GOT3 (cell line): ENCODE measurements around the gene ENTPD7.
"Not testable (repeated sequence)": the region's sequence is repeated elsewhere in the genome, so short reads cannot be mapped to it uniquely, and the experiment has no call there.

Experiments
- DNase-seq: peaks from one replicate; lab custom pipeline; 2025; ENCODE audit warnings: mixed read lengths; lab: John Stamatoyannopoulos, UW

The ENTPD7 gene, protein sequence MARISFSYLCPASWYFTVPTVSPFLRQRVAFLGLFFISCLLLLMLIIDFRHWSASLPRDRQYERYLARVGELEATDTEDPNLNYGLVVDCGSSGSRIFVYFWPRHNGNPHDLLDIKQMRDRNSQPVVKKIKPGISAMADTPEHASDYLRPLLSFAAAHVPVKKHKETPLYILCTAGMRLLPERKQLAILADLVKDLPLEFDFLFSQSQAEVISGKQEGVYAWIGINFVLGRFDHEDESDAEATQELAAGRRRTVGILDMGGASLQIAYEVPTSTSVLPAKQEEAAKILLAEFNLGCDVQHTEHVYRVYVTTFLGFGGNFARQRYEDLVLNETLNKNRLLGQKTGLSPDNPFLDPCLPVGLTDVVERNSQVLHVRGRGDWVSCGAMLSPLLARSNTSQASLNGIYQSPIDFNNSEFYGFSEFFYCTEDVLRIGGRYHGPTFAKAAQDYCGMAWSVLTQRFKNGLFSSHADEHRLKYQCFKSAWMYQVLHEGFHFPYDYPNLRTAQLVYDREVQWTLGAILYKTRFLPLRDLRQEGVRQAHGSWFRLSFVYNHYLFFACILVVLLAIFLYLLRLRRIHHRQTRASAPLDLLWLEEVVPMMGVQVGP

DNA sequence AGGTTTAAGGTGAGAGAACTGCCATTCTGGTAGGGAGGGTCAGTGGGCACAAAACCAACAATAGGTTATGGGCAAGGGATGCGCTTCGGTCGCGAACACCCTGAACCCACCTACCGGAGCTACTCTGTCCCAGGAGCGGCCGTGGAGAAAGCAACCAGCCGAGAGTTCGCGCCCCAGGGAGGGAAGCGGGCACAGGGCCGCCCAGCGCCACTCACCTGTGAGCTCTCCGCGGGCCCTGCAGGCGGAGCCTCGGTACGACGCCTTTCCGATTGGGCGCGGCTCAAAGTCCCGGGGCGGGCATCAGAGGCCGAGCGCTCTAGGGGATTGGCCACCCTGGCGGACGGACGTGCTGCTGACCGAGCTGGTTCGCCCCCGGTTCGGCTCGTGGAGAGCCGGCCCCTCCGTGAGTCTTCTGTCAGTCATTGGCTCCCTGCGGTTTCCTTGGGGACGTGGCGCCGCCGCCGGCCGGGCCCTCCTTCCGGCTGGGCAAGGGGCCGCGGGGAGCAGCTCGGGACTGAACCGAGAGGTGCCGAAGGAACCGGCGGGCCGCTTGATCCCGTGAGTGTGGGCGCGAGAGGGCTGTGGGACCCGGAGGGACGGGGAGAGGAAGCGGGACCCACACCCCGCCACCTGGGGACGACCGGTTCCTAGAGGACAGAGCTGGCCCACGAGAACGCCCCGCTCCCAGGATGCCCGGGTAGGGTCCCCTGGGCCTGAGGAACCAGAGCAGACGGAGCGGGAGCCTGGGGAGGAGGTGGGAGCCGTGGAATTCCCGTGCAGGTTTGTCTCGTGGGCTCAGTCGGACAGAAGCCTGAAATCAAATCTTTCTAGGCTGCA lies at the start of gene ENTPD7:
Gene ENTPD7 (plus strand): TSS at position 479 of the 837 bp plus-strand sequence. CDS start 448 bp downstream, outside the sequence.
- peak; percentile 81 for DNase-seq

DNA sequence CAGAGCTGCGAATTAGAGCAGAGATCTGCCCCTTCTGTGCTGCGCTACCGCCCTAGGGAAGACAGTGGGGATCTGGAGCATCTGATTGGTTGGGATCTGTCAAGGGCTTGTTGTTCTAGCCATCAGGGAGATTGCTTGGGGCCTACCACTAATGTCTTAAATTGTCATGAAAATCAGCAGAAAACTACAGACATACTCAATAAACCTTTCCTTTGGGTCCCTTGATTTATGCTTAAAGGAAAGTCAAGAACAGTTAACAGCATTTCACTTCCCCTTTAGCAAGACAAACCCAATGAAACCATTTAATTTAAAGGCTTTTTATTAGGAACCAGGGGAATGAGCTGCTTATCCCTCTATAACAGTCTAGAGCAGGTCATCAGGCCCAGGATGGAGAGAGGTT lies 49.1 kb upstream of the ENTPD7 start:
- no peak for DNase-seq

DNA sequence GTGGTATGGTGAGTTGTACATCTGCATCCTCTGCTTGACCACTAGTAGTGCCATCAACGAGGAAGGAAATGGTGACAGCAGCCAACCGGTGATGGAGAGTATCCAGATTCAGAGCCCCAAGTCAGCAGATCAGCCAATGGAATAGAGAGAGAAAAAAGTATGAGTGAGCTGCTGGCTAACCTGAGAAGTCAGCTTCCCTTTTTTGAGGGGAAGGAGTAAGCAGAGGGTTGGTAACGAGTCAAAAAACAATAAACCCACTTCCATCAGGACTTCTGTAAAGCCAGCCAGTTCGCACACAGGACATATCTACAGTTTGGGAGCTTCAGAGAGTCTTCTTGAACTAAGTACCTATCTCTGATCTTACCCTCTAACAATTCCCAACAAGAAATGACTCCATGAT lies 48.0 kb upstream of the ENTPD7 start:
- no peak for DNase-seq

DNA sequence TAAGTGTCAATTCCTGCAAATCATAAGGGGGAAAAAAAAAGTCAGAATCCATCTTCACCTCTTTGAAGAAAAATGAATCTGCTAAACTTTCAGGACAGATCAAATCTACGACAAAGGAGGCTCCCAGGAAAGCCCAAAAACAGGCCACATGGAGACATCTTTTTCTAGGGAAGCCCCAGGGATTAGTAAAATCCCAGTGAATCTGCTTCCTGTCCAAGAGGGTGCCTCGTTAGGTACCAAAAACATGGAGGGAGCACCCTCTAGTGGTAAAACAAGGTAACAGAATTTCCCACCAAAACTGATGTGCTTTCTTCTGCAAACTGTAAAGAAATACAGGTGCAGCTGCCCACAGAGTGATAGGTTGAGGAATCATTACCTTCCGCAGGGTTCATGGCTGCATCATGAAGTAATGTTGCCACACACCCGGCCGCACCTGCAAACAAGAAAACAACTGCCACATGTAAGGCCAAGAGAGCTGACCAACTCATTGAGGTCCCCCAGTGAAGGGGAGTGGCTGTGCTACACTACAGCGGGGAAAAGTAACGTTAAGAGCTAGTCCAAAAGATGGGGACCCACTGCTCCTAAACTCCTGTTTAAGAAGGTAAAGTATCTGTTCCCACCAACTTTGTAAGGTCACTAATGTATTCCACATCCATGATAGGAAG lies 47.0 kb upstream of the ENTPD7 start:
- no peak for DNase-seq

DNA sequence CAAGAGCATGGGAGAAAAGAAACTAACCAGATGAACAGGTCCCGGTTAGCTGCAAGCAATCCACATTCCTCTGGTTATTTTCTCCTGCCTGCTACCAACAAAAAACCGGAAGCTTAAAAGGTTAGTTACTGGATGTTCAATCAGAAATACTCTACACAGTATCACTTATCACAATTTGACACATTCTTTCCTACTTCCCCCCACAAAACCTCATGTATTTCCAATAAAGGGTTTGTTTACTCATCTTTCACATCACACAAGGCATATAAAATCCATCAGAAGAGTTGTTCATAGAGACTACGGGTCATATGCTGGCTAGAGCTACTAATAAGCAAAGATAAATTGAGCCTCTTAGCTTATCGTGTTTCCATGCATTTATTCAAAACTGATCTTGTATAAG lies 43.9 kb upstream of the ENTPD7 start:
- no peak for DNase-seq

DNA sequence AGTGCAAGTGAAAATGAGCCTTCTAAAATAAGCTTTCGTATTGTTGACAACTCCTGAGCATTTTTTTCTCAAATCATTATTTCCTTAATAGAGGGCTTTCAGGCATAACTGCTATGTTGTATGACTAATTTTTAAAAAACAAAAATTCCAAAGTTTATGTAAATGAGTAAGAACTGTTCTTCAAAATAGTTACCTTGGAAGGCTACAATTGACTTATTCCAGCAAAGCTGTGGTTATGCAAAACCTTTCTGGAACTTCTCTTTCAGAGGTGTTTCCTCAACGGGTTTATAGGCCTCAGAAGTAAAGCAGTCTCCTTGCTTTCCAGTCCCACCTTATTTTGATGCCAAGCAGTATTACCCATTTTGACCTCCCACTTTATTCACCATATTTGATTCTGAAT lies 41.6 kb upstream of the ENTPD7 start:
- DNase-seq: no peak

DNA sequence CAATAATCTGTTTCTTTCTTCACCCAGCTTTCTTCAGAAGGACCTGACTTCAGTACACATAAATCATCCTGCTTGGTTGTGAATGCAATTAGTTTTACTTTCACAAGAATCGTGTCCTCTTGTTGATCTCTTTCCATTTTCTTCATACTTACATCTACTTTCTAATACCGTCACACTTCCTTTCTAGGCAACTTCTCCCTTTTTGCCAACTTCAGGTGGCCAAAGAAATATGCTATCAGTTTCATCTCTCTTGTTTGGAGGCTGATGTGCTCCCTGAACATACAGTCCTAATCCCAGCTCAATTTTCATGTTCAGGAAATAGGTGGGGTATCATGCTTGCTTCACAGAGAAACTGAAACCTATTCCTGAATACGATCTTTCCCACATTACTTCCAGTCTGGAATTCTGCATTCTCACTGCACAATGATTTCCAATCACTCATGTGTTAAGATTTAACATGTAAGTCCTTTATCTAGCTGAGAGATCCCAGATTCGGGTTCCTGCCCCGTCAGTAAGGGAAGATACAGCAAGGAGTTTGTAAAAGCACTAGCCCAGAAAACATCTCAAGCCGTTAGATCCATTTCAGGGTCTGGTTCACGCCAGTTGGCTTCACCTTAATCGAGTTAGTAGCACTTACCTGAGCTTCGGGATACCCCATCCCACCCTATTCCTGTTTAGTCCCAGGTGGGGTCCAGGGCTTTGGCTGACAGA lies 40.1 kb upstream of the ENTPD7 start:
- no peak for DNase-seq

DNA sequence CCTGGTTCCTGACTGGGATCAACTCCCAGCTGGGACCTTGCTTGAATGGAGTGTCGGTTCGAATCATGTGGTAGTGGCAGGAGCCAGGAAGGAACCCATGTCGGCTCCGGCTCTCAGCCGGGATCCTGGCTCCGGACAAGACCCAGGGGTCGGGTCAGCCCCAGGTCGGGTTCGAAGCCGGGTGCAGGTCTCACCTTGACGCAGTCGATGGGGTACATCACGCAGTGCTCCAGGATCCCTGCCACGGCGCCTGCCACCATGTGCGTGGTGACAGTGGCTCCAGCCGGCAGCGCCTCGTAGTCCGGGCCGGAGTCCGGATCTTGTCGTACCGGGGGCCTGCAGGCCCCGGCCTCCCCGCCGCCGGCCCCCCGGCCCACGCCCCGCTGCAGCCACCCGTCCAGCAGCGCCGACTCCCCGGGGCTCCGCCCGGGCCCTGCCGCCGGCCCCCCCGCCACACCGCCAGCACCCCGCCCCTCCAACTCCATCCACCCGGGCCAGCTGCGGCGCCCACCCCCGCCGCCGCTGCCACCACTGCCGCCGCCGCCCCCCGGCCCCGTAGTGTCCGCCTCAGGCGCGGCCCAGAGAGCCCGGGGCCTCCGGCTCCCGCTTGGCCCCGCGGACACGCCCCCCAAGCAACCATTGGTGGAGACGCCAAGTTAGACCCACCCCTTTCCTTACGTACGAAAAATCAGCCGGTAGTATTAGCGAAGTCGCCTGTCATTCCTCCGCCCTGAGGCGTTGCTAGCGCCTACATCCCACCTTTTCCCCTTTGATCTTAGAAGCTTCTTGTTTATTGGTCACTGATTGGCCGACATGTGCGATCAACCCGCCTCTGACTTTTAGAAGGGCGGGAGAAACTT lies 39.2 kb upstream of the ENTPD7 start, which contains the start of gene SLC25A28:
Gene SLC25A28 (minus strand): TSS at position 589 of the 860 bp plus-strand sequence. CDS start 104 bp downstream, at position 485.
- DNase-seq: peak; percentile 92

DNA sequence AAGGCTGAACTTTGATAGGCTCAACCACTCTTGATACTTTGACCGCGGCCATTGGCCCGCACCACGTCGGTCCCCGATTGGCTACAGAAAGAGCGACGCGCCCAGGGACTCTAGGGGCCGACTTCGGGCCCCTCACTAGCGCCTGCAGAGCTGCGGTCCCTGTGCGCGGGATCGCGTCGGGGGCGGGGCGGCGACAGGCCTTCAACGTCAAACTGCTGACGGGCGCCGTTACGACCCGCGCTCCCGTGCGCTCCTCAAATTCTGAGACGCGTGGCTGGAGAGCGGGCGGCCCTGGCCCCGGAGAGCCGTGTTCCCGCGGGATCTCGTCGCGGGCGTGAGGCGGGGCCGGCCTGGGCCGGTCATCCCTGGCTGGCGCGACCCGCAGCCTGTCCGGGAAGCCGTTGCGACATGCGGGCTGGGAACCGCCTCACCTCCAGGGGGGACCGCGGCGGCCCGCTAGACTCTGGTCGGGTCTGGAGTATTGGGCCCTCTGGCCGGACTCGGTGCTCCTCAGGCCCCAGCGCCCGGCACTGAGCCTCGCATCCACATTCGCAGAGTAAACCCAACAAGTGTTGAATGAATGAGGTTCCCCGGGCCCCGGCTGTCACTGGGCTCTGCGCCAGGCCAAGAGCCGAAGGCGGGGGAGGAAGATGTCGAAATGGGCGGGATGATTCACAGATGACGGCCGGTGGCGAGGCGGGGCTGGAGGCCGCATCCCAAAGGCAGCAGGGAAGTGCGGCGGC lies 38.4 kb upstream of the ENTPD7 start:
- peak; percentile 93 for DNase-seq

DNA sequence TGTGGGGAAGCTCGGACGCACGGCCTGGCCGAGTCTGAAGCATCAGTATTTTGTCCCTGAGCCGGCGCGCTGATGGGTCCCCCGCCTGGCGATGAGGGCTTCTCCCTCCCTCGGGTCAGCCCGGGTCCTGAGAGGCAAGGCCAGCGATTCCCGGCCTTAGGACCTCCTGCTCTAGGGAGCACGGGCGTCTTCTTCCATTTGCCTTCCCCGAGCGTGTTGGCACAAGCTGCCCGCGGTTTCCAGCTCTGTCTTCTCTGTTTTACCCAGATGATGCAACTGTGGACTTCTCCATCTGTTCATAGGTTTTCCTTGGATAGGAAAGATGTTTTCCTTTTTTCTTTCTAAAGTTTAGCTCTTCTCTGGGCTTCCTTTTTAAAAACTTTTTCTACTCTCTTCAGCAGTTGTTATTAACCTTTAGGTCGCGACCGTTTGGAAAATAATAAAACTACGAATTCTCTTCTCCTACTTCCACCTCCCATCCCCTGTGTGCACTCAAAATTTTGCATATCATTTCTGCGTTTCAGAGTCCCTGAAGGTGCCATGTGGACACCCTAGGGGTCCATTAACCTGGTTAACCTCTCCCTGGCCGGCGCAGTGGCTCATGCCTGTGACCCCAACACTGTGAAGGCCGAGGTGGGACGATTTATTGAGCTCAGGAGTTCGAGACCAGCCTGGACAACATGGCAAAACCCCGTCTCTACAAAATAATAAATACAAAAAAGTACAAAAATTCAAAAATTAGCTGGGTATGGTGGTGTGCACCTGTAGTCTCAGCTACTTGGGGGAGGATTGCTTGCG lies 37.7 kb upstream of the ENTPD7 start:
- DNase-seq: no peak

DNA sequence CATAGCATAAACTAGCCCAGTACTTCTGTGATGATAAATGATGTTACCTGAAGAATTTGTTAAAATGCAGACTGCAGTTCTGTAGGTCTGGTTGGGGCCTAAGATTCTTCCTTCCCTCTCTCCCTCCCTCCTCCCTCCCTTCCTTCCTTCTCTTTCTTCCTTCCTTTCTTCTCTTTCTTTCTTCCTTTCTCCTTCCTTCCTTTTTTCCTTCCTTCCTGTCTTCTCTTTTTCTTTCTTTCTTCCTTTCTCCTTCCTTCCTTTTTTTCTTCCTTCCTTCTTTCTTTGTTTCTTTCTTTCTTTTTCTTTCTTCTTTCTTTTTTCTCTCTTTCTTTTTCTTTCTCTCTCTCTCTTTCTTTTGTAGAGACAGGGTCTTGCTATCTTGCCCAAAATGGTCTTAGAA lies 35.4 kb upstream of the ENTPD7 start:
- no peak for DNase-seq

DNA sequence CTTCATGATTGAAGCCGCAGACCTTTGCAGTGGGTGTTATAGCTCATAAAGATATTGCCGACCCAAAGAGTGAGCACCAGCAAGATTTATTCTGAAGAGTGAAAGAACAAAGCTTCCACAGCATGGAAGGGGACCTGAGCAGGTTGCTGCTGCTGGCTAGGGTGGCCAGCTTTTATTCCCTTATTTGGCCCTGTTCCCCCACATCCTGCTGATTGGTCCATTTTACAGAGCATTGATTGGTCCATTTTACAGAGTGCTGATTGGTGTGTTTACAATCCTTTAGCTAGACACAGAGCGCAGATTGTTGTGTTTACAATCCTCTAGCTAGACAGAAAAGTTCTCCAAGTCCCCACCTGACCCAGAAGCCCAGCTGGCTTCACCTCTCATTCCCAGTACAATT lies 34.2 kb upstream of the ENTPD7 start:
- not testable (repeated sequence) for DNase-seq

DNA sequence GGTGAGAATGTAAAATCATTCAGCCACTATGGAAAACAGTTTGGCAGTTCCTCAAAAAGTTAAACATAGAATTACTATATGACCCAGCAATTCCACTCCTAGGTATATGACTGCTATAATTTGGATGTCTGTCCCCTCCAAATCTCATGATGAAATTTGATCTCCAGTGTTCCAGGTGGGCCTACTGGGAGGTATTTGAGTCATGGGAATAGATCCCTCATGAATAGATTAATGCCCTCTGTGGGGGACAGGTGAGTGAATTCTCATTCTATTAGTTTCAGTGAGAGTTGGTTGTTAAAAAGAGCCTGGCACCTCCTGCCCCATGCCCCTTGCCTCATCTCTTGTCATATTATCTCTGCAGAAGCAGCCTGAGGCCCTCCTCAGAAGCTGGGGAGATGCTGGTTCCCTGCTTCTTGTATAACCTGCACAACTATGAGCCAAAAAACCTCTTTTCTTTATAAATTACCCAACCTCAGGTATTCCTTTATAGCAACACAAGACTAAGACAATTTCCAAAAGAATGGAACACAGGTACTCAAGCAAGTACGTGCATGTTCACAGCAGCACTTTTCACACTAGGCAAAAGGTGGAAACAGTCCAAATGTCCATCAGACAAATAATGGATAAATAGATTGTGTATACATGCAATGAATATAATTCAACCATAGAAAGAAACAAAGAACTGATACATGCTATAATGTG lies 30.2 kb upstream of the ENTPD7 start:
- no peak for DNase-seq

DNA sequence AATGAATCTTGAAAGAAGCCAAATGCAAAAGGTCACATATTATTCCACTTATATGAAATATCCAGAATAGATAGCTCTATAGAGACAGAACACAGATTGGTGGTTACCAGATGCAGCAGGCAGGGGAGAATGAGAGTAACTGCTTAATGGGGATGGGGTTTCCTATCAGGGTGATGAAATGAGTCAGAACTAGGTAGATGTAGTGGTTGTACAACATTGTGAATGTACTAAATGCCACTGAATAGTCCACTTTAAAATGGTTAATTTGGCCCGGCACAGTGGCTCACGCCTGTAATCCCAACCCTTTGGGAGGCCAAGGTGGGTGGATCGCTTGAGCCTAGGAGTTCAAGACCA lies 29.7 kb upstream of the ENTPD7 start:
- no peak for DNase-seq

DNA sequence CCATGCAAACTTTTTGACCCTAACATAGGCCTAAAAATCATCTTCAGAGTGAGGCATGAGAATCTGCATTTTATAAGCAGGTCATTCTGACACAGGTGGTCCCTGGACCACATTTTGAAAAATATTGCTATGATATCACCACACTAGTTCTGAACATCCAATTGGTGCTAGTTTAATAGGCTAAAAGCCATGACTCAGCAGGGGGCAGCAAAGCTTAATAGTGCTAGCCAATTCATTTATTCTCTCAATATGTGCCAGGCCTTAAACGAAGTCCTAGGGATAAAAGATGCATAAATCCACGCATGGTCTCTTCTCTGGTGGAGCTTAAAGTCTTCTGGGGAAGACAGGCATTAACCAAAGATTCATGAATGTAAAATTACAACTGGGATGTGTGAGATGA lies 28.9 kb upstream of the ENTPD7 start:
- DNase-seq: no peak

DNA sequence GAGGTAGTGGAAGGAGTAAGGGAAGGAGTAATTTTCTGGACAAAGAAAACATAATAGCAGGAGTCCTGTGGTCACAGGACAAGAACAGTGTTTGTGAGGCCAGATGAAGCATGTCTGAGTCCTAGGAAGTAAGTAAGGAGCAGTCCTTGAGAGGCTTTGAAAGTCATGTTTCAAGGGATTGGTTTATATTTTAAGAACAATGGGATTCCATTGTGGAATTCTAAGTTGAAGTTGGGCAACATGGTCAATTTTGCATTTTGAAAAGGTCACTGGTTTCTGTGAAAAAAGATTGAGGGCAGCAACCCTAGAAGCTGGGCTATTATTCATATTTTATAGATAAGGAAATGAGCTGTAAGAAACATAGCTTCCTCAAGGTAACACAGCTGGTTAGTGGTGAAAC lies 28.3 kb upstream of the ENTPD7 start:
- DNase-seq: no peak

DNA sequence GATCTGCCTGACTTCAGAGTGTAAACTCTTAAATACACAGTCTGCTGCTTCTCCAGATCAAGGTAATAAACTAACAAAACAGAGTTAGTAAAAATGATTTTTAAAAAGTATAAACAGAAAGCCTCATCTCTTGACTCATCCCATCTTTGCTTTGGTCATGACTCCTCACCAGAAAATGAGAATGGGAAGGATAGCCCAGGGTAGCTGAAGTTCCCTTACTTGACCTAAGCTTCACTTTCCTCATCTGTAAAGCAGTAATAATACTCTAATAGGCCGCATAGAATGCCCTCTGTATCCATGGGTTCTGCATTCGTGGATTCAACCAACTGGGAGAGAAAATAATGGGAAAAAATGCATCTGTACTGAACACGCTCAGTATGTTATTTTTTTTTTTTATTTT lies 27.8 kb upstream of the ENTPD7 start:
- DNase-seq: no peak

DNA sequence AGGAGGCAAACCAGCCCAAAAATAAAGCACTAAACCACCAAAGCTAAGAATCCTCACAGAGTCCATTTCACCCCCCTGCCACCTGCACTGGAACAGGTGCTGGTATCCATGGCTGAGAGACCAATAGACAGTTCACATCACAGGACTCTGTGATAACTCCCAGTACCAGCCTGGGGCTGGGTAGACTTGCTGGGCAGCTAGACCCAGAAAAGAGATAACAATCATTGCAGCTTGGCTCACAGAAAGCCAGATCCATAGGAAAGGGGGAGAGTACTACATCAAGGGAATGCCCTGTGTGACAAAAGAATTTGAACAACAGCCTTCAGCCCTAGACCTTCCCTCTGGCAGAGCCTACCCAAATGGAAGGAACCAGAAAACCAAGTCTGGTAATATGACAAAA lies 25.5 kb upstream of the ENTPD7 start:
- DNase-seq: no peak
